UCSD-AML1 (cell line): ENCODE data around the gene KCNAB1.

Experiments
- DNase-seq: peaks from one replicate; lab custom pipeline; 2025; ENCODE audit not compliant: unreplicated experiment; lab: John Stamatoyannopoulos, UW

Gene KCNAB1

GRCh38 chr3:156400062-156400461 lies 279.7 kb downstream of the KCNAB1 start:
- no peak for DNase-seq

GRCh38 chr3:156400735-156401134 lies 280.4 kb downstream of the KCNAB1 start:
- no peak for DNase-seq

GRCh38 chr3:156404217-156404616 lies 283.8 kb downstream of the KCNAB1 start:
- no peak for DNase-seq

GRCh38 chr3:156406393-156406792 lies 286.0 kb downstream of the KCNAB1 start:
- no peak for DNase-seq

GRCh38 chr3:156407617-156408225 lies 287.3 kb downstream of the KCNAB1 start:
- no peak for DNase-seq

- DNase-seq = no peak
Observed at GRCh38 chr3:156409694-156410093, 289.3 kb downstream of the KCNAB1 start.

- DNase-seq = no peak
Observed at GRCh38 chr3:156412600-156412999, 292.2 kb downstream of the KCNAB1 start.

GRCh38 chr3:156413293-156413892 lies 293.0 kb downstream of the KCNAB1 start:
- no peak for DNase-seq

- no peak for DNase-seq
Observed at GRCh38 chr3:156416846-156417558, 296.6 kb downstream of the KCNAB1 start.

GRCh38 chr3:156417559-156418132 lies 297.3 kb downstream of the KCNAB1 start:
- no peak for DNase-seq

GRCh38 chr3:156418428-156418827 lies 298.1 kb downstream of the KCNAB1 start:
- DNase-seq = no peak

- DNase-seq = no peak
Observed at GRCh38 chr3:156421534-156421933, 301.2 kb downstream of the KCNAB1 start.

GRCh38 chr3:156424758-156425157 lies 304.4 kb downstream of the KCNAB1 start:
- no peak for DNase-seq

- no peak for DNase-seq
Observed at GRCh38 chr3:156425651-156426050, 305.3 kb downstream of the KCNAB1 start.

GRCh38 chr3:156429125-156429524 lies 308.7 kb downstream of the KCNAB1 start:
- no peak for DNase-seq

GRCh38 chr3:156431334-156432124 lies 311.2 kb downstream of the KCNAB1 start:
- no peak for DNase-seq

GRCh38 chr3:156432563-156432962 lies 312.2 kb downstream of the KCNAB1 start:
- DNase-seq = no peak

- DNase-seq = no peak
Observed at GRCh38 chr3:156433138-156433537, 312.8 kb downstream of the KCNAB1 start.

- no peak for DNase-seq
Observed at GRCh38 chr3:156433910-156434309, 313.5 kb downstream of the KCNAB1 start.

- DNase-seq = no peak
Observed at GRCh38 chr3:156434921-156435320, 314.5 kb downstream of the KCNAB1 start.

- no peak for DNase-seq
Observed at GRCh38 chr3:156443079-156443478, 322.7 kb downstream of the KCNAB1 start.
